CD4-positive, alpha-beta T cell treated with Interleukin-17A for 1 hour (primary cell): ENCODE data around the gene ADGRD2.

Source experiments
- DNase-seq: peaks from one replicate; pipeline ENCODE4 v3.0.0-alpha.2; 2020

Gene ADGRD2

DNA sequence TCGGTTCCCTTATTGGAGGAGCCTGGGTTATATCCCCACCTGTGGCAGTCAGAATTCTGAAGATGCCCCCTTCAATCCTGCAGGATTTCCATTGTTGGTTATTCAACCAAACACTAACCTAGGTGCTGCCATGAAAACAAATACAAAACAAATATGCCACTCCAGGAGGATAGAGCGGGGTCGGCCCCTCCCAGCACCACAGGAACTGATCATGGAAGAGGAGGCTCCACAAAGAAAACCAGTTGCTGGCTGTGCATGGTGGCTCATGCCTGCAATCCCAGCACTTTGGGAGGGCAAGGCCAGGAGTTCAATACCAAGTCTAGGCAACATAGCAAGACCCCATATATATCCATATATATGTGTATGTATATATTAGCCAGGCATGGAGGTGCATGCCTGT is 13.2 kb upstream of the ADGRD2 start:
- DNase-seq = no peak

DNA sequence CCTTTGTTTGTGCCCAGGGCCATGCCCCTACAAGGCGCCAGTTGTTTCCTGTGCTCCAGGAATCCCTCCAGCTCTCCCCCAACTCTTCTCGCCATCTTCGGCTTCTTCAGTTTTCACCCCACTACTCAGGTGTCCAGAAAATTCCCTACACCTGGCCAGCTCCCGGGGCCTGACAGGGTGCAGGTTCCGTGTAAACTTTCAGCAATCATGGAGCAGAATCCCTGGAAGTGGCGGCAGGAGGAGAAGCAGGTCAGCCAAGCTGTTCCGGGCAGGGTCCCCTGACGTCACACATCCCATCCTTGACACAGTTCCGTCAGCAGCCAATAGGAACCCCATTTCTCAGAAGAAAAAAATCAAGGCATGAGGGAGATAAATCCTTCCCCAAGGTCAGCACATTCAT is 12.2 kb upstream of the ADGRD2 start:
- no peak for DNase-seq

DNA sequence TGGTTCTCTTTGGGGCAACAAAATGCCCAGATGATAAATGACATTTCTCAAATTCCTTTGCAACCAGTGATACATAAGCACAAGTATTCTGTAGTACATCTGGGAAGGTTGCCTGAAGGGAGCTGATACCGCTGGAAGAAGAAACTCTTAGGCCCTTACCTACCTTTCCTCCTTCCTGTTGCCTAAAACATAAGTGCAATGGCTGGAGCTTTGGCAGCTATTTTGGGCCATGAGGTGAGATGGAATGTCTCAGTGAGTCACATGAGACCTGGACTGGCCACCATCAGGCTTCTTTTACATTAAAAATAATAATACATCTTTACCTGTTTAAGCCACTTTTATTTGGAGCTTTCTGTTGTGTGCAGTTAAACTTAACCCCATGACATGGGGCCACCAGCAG is 11.2 kb upstream of the ADGRD2 start:
- DNase-seq = no peak

DNA sequence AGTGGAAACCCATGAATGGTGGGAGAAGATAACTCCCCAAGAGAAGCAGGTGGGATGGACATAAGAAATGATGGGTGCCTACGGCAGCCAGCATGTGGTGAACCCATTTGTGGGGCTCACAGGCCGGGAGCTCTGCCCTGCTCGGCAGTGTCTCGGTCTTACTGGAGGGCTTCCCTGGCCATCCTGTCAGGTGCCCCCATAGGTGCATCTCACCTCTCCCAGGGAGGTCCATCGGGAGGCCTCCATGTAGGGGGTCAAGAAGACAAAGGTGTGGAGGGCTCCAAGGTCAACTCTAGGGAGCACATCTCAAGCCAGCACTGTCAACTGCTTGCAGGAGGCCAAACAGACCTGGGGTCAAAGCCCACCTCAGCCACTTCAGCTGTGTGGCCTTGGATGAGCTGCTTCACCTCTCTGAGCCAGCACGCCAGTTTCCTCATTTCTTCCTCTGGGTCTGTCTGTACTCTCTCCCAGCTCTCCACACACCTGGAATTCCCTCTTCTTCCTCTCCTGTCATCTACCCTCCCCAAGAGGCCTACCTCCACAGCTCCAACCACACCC is 10.5 kb upstream of the ADGRD2 start:
- no peak for DNase-seq

DNA sequence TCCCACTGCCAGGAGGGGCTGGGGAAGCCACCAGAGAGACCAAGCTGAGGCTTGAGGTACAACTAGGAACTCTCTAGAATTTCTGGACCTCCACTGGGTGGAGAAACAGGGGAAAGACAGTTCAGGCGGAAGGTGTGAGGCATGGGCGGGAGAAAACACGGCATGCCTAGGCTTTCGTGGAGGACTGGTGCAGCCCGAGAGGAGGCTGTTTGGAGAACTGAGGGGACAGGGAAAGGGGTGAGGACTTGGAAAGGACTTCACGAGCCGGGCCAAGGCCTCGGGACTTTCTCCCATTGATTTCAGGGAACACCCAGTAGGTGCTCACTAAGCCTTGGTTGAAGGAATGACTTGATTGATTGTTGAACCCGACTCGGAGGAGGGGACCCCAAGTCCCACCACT is 9.5 kb upstream of the ADGRD2 start:
- DNase-seq = no peak

DNA sequence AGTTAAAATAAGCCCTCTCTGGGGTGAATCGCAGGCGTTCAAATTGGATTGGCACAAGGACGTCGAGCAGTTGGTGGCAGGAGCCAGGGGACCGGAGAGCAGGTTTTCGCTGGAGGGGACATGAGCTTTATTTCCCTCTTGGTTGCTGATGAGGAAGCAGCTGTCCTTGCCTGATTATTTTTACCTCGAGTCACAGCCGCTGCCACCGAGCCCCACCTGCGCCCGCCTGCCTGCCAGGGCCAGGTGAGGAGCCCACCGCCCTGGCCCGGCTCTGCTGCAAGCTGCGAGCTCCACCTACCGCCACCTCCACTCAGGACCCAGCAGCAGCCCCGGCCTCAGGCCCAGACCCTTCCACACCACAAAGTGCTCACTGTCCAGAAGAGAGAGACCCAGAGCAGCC is 9.0 kb upstream of the ADGRD2 start:
- DNase-seq = no peak

DNA sequence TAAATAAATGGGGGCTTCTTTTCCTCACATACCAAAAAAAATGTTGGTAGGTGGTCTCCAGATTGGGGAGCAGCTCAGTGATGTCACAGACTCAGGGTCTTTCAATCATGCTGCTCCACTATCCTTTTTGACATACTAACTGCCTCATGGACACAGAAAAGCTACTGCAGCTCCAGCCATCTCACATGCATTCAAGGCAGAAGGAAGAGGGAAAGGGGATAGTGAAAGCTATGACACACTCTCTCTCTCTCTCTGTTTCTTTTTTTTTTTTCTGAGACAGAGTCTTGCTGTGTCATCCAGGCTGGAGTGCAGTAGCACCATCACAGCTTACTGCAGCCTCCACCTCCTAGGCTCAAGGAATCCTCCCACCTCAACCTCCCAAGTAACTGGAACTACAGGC is 7.9 kb upstream of the ADGRD2 start:
- no peak for DNase-seq

DNA sequence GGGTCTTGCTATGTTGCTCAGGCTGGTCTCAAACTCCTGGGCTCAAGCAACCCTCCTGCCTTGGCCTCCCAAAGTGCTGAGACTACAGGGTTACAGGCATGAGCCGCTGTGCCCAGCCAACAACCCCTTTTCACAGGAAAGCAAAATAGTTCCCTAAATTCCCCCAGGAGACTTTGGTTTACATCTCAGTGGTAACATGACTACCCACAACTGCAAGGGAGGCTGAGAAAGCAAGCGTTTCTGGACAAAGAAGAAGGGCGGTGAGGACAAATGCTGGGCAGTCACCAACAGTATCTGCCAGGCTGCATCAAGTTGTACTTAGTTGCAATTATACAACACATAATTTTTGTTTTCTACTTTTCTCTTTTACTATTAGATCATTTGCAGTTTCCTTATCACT is 7.4 kb upstream of the ADGRD2 start:
- no peak for DNase-seq

DNA sequence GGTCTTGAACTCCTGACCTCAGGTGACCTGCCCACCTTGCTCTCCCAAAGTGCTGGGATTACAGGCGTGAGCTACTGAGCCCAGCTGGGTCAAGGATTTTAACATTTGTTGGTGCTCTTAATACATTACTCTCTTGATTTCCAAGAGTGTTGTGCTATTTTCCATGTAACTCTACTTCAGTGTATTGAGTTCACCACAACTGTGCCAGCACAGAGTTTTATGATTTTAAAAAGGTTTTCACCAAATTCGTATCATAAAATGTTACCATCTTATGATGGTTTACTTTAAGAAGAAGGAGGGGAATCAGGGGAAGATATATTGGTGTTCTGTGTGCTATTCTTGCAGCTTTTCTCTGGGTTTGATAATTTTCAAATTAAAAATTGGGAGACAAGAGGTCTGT is 6.6 kb upstream of the ADGRD2 start:
- no peak for DNase-seq

DNA sequence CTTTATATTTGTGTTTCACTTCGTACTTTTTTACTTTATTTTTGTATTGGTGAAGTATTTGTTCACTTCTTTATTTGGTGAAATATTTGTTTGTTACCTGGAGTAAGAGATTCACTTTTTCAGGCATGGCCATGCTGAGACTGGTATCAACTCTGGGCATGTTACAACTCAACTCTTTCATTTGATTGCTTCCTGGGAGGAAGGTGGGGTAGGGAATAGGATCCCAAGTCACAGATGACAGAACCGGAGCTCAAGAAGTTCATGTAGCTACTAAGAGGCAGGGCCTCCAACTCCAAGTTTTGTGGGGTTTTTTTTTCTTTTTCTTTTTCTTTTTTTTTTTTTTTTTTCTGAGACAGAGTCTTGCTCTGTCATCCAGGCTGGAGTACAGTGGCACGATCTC is 6.1 kb upstream of the ADGRD2 start:
- DNase-seq = no peak

DNA sequence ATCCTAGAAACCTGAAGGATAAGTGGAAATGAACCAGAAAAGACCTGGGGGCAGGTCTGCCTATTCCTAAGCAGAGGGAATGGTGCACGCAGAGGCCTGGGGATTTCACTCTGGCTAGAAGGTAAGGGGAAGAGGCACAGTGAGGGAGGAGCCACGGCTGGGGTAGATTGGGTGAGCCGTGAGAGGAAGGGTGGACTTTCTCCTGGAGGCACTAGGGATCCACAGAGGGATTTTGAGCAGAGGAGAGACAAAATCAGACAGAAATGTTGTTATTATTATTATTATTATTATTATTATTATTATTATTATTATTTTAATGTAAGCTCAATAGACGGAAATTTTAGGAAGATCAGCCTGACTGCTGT is 3.0 kb upstream of the ADGRD2 start:
- no peak for DNase-seq

DNA sequence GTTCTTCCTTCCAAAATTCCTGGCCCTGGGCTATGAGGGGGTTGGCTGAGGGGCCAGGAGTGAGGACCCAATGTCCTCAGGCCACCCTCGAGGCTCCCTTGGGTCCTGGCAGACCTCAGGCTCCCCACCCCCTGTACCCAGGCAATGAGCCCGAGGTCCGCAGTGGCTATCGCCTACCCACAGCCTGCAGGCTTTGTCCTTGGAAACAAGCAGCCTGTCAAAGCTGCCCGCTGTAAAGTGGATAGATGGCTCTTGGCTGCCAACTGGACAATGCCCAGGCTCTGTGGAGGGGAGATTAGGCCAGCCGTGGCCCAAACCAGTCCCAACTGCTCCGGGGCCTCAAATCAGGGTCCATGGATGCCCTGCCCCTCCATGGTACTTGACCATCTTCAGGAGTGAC is 2.2 kb upstream of the ADGRD2 start:
- DNase-seq = no peak

DNA sequence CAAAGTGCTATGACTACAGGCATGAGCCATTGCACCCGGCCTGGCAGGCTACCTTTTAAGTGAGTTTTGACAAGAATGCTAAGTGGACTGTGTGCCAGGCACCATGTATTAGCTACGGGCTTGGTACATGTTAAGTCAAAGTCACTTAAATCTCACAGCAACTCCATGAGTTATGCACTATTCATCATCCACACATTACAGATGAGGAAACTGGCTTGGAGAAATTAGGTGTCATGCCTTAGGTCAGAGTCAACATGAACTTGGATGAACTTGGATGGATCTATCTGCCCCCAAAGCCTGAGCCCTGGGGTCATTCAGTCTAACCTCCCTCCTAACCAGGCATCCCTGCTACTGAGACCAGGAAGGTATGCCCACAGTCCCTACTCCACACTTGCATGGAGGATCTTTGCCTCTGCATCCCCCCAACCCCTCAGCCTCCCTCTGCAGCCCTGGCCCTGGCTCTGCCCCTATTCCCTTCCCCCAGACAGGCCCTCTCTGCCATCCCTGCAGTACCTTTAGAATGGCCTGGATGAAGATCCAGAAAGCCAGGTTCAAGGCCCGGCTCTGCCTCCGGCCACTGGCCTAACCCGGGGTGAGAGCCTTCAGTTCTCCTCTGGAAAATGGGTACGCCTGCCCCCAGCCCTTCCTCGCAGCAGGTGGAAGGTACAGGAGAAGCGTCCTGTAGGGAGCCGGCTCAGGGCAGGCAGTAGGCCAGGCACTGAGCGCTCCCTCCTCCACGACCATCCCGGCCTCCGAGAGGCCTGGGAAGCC is 685 bp upstream of the ADGRD2 start:
- DNase-seq = no peak

DNA sequence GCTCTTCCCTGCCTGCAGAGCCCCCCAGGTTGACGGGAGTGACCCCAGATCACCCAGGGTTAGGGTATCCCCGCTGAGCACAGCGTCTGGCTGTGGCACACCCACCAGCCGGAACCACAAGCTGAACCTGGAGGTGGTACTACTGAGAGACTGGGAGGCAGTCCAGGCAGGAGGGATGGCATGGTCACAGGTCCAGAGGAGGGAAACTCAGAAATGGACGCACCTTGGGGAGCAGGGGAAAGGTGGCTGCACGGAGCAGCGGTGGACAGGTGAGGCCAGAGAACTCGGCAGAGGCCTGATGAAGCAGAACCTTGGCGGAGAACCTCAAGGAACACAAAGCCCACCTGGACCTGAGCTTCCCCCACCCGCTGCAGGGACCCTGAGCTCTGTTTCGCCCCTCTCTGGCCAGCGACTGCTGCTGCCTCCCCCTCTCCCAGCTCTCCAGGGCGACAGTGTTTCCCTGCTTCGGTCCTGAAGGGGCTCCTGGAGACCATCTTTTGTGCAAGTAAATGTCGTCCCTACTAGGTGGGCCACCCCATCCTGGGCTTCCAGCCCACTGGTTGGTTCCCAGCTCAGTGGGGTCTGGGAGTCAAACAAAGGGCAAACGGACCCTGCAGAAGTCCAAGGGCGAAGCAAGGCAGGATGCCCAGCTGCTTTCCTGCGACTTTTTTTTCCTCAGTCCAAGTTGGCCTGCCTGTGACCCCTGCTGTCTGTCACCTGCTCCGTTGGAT is 845 bp downstream of the ADGRD2 start:
- DNase-seq = no peak

DNA sequence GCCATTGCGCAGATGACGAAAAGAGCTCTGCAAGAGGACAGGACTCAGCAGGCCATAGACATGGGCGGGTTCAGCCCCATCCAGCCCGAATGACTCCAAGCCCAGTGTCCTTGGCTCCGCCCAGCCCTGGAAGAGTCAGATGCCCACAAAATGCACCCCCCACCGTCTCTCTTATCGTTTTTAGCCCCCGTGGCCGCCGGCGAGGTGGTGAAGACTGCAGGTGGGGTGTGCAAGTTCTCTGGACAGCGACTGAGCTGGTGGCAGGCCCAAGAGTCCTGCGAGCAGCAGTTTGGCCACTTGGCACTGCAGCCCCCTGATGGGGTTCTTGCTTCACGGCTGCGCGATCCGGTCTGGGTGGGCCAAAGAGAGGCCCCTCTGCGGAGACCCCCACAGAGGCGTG is 2.1 kb downstream of the ADGRD2 start:
- DNase-seq = no peak

DNA sequence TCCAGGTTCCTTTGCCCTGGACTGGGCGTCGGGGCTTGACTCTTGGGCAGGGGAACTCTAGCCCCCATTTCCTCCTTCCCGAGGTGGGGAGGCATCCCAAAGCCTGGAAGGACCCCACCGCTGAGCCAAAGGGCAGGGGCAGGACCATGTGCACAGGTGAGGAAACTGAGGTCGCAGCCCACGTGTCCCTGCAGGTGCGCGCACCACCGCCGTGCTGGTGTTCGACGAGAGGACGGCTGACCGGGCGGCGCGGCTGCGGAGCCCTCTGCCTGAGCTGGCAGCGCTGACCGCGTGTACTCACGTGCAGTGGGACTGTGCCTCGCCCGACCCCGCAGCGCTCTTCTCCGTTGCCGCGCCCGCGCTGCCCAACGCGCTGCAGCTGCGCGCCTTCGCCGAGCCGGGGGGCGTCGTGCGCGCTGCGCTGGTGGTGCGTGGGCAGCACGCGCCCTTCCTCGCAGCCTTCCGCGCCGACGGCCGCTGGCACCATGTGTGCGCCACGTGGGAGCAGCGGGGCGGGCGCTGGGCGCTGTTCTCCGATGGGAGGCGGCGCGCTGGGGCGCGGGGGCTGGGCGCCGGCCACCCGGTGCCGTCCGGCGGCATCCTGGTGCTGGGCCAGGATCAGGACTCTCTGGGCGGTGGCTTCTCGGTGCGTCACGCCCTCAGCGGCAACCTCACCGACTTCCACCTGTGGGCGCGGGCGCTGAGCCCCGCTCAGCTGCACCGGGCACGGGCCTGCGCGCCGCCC is 2.8 kb downstream of the ADGRD2 start:
- no peak for DNase-seq

DNA sequence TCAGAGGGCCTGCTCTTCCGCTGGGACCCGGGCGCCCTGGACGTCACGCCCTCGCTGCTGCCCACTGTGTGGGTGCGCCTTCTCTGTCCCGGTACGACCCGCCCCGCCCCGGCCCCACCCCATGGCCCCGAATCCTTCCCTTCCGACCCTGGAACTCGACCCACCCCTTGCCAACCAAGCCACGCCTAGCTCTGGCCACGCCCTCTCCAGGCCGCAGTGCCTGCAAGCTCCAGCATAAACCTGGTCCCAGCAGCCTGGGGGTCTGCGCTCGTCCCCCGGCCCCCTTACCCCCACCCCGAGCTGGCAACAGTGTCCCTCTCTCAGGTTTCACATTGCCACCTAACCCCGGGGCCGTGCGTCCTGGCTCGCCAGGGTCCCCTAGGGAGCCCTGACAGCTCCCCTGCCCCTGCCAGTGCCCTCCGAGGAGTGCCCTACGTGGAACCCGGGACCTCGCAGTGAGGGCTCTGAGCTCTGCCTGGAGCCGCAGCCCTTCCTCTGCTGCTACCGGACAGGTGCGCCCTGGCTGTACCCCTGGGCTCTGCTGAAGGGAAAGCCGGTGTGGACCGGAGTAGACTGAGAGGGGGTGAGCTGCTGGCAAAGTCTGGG is 3.4 kb downstream of the ADGRD2 start:
- DNase-seq = no peak

DNA sequence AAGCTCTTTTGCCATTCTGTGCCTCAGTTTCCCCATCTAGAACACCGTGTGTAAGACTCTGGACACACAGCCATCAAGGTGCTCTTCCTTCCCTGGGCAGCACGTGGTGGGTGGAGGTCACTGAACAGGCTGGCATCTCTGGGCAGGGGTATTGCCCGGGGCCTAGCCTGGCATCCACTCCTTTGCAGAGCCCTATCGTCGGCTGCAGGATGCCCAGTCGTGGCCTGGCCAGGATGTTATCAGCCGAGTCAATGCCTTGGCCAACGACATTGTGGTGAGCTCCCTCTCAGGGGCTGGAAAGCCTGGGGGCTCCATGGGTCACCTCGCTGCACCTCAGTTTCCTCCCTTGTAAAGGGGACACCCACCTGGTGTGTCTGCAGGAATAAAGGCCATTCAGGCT is 4.0 kb downstream of the ADGRD2 start:
- no peak for DNase-seq

DNA sequence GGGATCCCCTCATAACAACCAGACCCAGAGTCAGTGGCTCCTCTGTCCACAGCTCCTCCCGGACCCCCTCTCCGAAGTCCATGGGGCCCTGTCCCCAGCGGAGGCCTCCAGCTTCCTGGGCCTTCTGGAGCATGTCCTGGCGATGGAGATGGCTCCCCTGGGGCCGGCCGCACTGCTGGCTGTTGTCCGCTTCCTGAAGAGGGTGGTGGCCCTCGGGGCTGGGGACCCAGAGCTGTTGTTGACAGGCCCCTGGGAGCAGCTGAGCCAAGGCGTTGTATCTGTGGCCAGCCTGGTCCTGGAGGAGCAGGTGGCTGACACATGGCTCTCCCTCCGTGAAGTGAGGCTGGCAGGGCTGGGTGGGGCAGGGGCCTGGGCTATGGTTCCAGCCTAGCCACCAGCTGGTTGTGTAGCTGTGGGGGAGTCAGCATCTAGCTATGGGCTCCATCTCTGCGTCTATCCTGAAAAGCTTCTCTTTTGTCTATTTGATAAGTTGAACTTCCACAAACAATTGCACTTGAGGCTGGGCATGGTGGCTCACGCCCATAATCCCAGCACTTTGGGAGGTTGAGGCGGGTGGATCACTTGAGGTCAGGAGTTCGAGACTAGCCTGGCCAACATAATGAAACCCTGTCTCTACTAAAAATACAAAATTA is 4.7 kb downstream of the ADGRD2 start:
- DNase-seq = no peak

DNA sequence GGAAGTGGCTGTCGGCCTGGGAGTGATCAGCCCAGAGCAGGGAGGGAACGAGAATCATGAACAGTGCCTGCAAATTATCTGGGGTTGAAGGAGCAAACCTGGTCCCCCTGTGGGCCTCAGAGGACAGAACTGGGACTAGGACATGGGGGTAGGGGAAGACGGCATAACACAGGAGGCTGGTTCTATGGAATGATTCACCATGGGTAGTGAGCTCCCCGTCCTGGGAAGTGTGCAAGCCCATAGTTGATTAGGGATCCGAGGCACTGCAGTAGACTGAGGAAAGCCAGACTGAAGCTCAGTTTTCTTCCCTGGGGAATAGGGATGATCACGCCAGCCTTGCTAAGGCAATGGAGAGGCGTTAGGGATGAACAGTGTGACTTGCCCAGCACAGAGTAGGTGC is 5.6 kb downstream of the ADGRD2 start:
- no peak for DNase-seq

DNA sequence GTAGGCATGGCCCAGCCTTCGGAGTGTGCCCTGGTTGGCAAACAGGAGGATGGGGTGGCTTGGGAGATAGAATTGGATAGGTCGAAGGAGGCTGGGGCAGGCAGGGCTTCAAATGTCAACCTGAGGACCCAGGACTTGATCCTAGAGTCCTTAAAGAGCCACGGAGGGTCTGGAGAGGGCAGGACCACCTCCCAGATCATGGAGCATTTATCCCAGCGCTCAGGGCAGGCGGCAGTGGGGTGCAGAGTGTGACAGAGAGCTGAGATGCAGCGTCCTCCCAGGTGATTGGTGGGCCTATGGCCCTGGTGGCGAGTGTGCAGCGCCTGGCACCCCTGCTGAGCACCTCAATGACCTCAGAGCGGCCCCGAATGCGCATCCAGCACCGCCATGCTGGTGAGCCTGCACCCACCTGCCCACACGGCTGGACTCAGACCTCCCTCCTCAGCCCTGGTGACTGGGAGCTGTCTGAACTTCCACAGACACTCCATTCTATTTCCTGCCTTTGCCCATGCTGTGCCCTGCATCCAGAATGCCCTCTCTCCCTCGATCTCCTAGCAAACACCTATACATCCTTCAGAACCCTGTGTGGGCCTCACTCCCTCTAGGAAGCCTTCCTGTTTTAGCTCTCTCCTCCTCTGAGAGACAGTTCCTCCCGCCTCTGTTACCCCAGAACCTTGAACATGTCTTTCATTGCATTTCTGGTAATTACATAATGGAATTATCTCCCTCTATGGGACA is 6.3 kb downstream of the ADGRD2 start:
- DNase-seq = no peak
